Esophagus squamous epithelium (tissue), 4 donors: Measurements from ENCODE around the gene HEATR1.

ENCODE experiments used
- CTCF ChIP-seq, 6 experiments: fragments of 450-650 bp in 4 of 6; fragments of 200-600 bp in 2 of 6; sonication (generic) in 2 of 6; IDR thresholded peaks; one replicate each; pipeline ENCODE4 v1.5.1; 2016 to 2019; ENCODE audit warnings: antibody characterized with exemption in 6 of 6, mild to moderate bottlenecking in 4 of 6, moderate library complexity in 4 of 6
- POLR2A ChIP-seq, 4 donors: fragments of 450-650 bp; IDR thresholded peaks; one replicate each; pipeline ENCODE4 v1.6.1; 2017; ENCODE audit warnings: antibody characterized with exemption in 4 of 4, mild to moderate bottlenecking in 4 of 4, moderate library complexity in 3 of 4

- no peak for TF ChIP-seq CTCF (IDR thresholded peaks at IDR 0.05)
- TF ChIP-seq POLR2A (IDR thresholded peaks at IDR 0.05), result no peak
Measured at GRCh38 chr1:236558846-236559245, 45.5 kb downstream of the HEATR1 start.
